HepG2 (cell line): ENCODE results near the gene PCGF2. TPM values are rescaled to one million over a fixed set of nuclear protein-coding genes. Genes with fewer than 3 reads are reported as not detected.

Experiments
- CC2D1A ChIP-seq: sonication (generic); formaldehyde crosslinking; IDR thresholded peaks from 2 replicates; pipeline ENCODE4 v1.8.1; 2023; ENCODE audit warnings: mild to moderate bottlenecking, missing genetic modification reagents
- CHD2 ChIP-seq: IDR thresholded peaks from 2 replicates; pipeline ENCODE4 v1.6.1; 2011; ENCODE audit warnings: low read depth, low read length, improper control_type of control experiment
- HNRNPL ChIP-seq: fragments of 200-400 bp; formaldehyde crosslinking; IDR thresholded peaks from 2 replicates; pipeline ENCODE4 v1.6.1; 2017; ENCODE audit warnings: mild to moderate bottlenecking, low read depth, low read length
- KMT2A ChIP-seq: sonication (generic); formaldehyde crosslinking; IDR thresholded peaks from 2 replicates; pipeline ENCODE4 v1.4.0; 2020; ENCODE audit warnings: missing genetic modification reagents
- ONECUT2 ChIP-seq: sonication (generic); formaldehyde crosslinking; IDR thresholded peaks from 2 replicates; pipeline ENCODE4 v1.4.0; 2020; ENCODE audit warnings: missing genetic modification reagents
- PPARG ChIP-seq: conservative IDR thresholded peaks from 2 replicates; pipeline ENCODE4 v1.6.1; 2016; ENCODE audit warnings: missing biosample characterization, missing genetic modification reagents
- RXRA ChIP-seq: sonication (generic); formaldehyde crosslinking; IDR thresholded peaks from 2 replicates; pipeline ENCODE4 v1.5.1; 2020; ENCODE audit warnings: missing genetic modification reagents
- SETDB1 ChIP-seq: sonication (generic); formaldehyde crosslinking; IDR thresholded peaks from 2 replicates; pipeline ENCODE4 v1.5.1; 2020; ENCODE audit warnings: missing genetic modification reagents, mild to moderate bottlenecking, borderline replicate concordance
- THAP7 ChIP-seq: sonication (generic); formaldehyde crosslinking; IDR thresholded peaks from 2 replicates; pipeline ENCODE4 v1.8.1; 2023; ENCODE audit warnings: mild to moderate bottlenecking, missing genetic modification reagents
- XRCC5 ChIP-seq: fragments of 200-400 bp; formaldehyde crosslinking; optimal IDR thresholded peaks from 2 replicates; pipeline ENCODE3; 2017; ENCODE audit warnings: mild to moderate bottlenecking, low read length
- ZNF142 ChIP-seq: sonication (generic); formaldehyde crosslinking; IDR thresholded peaks from 2 replicates; pipeline ENCODE4 v1.4.0; 2020; ENCODE audit warnings: missing genetic modification reagents
- ZNF546 ChIP-seq: sonication (generic); formaldehyde crosslinking; conservative IDR thresholded peaks from 2 replicates; pipeline ENCODE4 v1.8.1; 2023; ENCODE audit warnings: mild to moderate bottlenecking, missing genetic modification reagents
- ZNF574 ChIP-seq: sonication (generic); formaldehyde crosslinking; IDR thresholded peaks from 2 replicates; pipeline ENCODE4 v1.4.0; 2020; ENCODE audit warnings: missing genetic modification reagents
- ZNF773 ChIP-seq: sonication (generic); formaldehyde crosslinking; IDR thresholded peaks from 2 replicates; pipeline ENCODE4 v1.4.0; 2020; ENCODE audit warnings: missing genetic modification reagents, borderline replicate concordance
- ZNF788 ChIP-seq: sonication (generic); formaldehyde crosslinking; IDR thresholded peaks from 2 replicates; pipeline ENCODE4 v1.5.0; 2020; ENCODE audit warnings: mild to moderate bottlenecking, missing genetic modification reagents, borderline replicate concordance
- ZSCAN5A ChIP-seq: sonication (generic); formaldehyde crosslinking; IDR thresholded peaks from 2 replicates; pipeline ENCODE4 v1.8.0; 2022; ENCODE audit warnings: mild to moderate bottlenecking, missing genetic modification reagents, borderline replicate concordance
- polyA plus RNA-seq, 8 experiments: library from polyadenylated mRNA; depleted of rRNA in 3 of 8; stranded (reverse) in 7 of 8; unstranded in 1 of 8; fragments of >200 nt; fragmentation: Illumina TruSeq in 4 of 8; extraction: Trizol in 4 of 8; gene quantifications; 2 replicates each; pipeline versions ENCODE4 v1.2.1 to v1.2.3, GENCODE V29; 2011 to 2016; ENCODE audit warnings: low read depth in 4 of 8, missing spikeins in 1 of 8, mixed read lengths in 1 of 8; ENCODE audit not compliant: insufficient read depth in 1 of 8
- total RNA-seq, 5 experiments: library from RNA; depleted of rRNA; stranded (reverse); fragments of >200 nt; fragmentation: Illumina TruSeq; extraction: Trizol; gene quantifications; 2 replicates each; pipeline ENCODE4 v1.2.3, GENCODE V29; 2016; ENCODE audit warnings: low read depth in 1 of 5

The PCGF2 gene
- total and polyA plus RNA-seq, 2 of the 13 experiments (the other 11 are each of a cell fraction or from before 2014, with no cell fraction given): 11.6 to 29.4 TPM

GRCh38 chr17:38705803-38706504 is 42.2 kb downstream of the PCGF2 start (continued):
- TF ChIP-seq ZNF574 (CRISPR knock-in tag) (peak; percentile 25; the same call in 1 of the 2 replicates), RXRA (no peak; the same call in 1 of the 2 replicates), HNRNPL (peak; percentile 94), SETDB1 (no peak), ZNF142 (CRISPR knock-in tag) (peak; percentile 98), XRCC5 (peak; percentile 28), ZSCAN5A (CRISPR knock-in tag) (no peak), PPARG (no peak), CHD2 (no peak), ZNF546 (CRISPR knock-in tag) (no peak), ZNF773 (CRISPR knock-in tag) (no peak), THAP7 (CRISPR knock-in tag) (0 out of 2 replicates have a peak, but pooled peaks have one; percentile 21), ONECUT2 (no peak), KMT2A (no peak), ZNF788 (CRISPR knock-in tag) (0 out of 2 replicates have a peak, but pooled peaks have one; percentile 41), CC2D1A (CRISPR knock-in tag) (no peak)
